Tibial nerve (tissue), 4 donors: ENCODE data around the gene NEDD4L.

Experiments
- CTCF ChIP-seq, 5 experiments: fragments of 200-600 bp in 3 of 5; fragments of 450-650 bp in 2 of 5; sonication (generic) in 3 of 5; IDR thresholded peaks; one replicate each; pipeline ENCODE4 v1.5.1; 2016 to 2019; ENCODE audit warnings: antibody characterized with exemption in 5 of 5, mild to moderate bottlenecking in 3 of 5, moderate library complexity in 2 of 5
- EP300 ChIP-seq, 2 donors: sonication (generic); formaldehyde crosslinking; IDR thresholded peaks; one replicate each; pipeline ENCODE4 v1.6.1; 2017; ENCODE audit warnings: antibody characterized with exemption in 2 of 2, mild to moderate bottlenecking in 1 of 2
- POLR2A ChIP-seq, 2 donors: fragments of 450-650 bp; IDR thresholded peaks; one replicate each; pipeline ENCODE4 v1.6.1; 2017; ENCODE audit warnings: antibody characterized with exemption in 2 of 2, mild to moderate bottlenecking in 2 of 2, moderate library complexity in 2 of 2

GRCh38 chr18:58148954-58149471 is 105.0 kb downstream of the NEDD4L start:
- TF ChIP-seq CTCF (IDR thresholded peaks at IDR 0.05) (no peak), POLR2A (IDR thresholded peaks at IDR 0.05) (no peak), EP300 (IDR thresholded peaks at IDR 0.05) (no peak)
